ENCODE data around the gene PEAK1.

The PEAK1 gene

GRCh38 chr15:77416954-77417353 lies 3.0 kb downstream of the PEAK1 start:
- no peak for TF ChIP-seq GATA2 (IDR thresholded peaks at IDR 0.05; ENCODE audit: low read depth, low read length)

GRCh38 chr15:77416148-77416455 lies 3.8 kb downstream of the PEAK1 start:
- TF ChIP-seq GATA3 (IDR thresholded peaks at IDR 0.05; ENCODE audit: low read depth, low read length), result no peak
- no peak for TF ChIP-seq GATA2 (IDR thresholded peaks at IDR 0.05; ENCODE audit: low read depth, low read length)

DNA sequence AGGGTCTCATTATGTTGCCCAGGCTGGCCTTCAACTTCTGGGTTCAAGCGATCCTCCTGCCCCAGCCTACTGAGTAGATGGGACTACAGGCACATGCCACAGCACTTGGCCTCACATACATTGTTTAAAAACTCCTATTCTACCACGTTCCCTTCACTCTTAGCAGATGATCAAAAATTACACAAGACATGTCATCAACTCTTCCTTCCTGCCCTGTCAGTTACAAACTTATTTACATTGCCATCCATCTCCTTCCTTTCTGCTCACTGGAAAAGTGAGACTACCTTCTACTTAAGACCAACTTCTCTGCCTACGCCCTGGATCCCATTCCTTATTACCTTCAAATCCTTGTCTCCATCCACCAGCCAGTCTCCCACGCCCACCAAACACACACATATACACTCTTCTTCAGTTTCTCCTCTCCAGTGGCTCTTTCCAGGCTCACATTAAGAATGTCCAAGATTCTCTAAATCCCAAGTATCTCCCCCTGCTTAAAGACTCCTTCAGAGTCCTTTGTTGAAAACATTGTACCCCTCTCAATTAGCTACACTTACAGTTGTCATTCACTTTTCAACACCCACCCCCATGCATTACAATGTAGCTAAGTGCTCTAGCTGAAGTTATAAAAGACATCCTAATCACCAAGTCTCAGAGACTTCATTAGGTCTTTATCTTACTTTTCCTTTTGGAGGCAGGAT lies 4.3 kb downstream of the PEAK1 start:
- TF ChIP-seq GATA2 (IDR thresholded peaks at IDR 0.05; ENCODE audit: low read depth, low read length), result no peak
- no peak for TF ChIP-seq GATA3 (IDR thresholded peaks at IDR 0.05; ENCODE audit: low read depth, low read length)

DNA sequence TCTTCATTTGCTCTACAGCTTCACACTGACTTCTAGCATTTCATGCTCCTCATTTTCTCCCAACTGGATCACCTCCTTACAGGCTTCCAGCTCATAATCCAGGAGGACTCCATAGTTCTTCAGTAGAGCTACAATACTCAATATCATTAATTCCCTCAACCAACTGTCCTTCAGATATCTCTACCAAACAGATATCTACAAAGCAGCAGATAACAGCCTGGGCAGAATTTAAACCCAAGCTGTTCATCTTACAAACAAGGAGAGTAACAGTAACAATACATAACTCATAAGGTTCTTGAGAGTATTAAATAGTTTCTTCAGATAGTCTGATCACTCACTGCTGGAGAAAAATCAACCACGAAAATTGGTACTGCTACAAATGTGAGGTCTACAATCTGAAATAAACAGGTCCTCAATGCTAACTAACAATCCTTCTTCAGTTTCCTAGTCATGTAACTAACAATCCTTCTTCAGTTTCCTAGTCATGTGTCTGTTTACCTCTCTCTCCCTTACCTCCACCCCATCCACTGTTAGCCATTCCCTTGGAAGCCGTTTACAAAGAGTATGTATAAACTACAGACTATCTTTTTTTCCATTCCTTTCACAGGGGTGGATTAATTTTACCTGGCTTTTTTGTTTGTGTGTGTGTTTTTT lies 5.0 kb downstream of the PEAK1 start:
- TF ChIP-seq GATA3 (IDR thresholded peaks at IDR 0.05; ENCODE audit: low read depth, low read length), result no peak
- TF ChIP-seq GATA2 (IDR thresholded peaks at IDR 0.05; ENCODE audit: low read depth, low read length), result no peak

GRCh38 chr15:77413699-77414349 lies 6.1 kb downstream of the PEAK1 start:
- TF ChIP-seq GATA2 (IDR thresholded peaks at IDR 0.05; ENCODE audit: low read depth, low read length), result no peak
- TF ChIP-seq GATA3 (IDR thresholded peaks at IDR 0.05; ENCODE audit: low read depth, low read length), result no peak

GRCh38 chr15:77412972-77413698 lies 6.8 kb downstream of the PEAK1 start:
- no peak for TF ChIP-seq GATA3 (IDR thresholded peaks at IDR 0.05; ENCODE audit: low read depth, low read length)
- TF ChIP-seq GATA2 (IDR thresholded peaks at IDR 0.05; ENCODE audit: low read depth, low read length), result no peak

DNA sequence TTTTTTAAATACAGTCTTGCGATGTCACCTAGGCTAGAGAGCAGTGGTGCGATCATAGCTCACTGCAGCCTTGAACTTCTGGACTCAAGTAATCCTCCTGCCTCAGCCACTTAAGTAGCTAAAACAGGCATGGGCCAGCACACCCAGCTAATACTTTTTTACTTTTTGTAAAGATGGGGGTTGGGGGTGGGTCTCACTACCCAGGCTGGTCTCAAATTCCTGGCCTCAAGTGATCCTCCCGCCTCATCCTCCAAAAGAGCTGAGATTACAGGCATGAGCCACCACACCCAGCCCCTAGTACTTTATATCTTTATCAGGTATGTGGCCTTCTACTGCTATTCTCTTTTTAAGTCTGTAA lies 8.3 kb downstream of the PEAK1 start:
- TF ChIP-seq GATA2 (IDR thresholded peaks at IDR 0.05; ENCODE audit: low read depth, low read length), result no peak
- TF ChIP-seq GATA3 (IDR thresholded peaks at IDR 0.05; ENCODE audit: low read depth, low read length), result no peak

DNA sequence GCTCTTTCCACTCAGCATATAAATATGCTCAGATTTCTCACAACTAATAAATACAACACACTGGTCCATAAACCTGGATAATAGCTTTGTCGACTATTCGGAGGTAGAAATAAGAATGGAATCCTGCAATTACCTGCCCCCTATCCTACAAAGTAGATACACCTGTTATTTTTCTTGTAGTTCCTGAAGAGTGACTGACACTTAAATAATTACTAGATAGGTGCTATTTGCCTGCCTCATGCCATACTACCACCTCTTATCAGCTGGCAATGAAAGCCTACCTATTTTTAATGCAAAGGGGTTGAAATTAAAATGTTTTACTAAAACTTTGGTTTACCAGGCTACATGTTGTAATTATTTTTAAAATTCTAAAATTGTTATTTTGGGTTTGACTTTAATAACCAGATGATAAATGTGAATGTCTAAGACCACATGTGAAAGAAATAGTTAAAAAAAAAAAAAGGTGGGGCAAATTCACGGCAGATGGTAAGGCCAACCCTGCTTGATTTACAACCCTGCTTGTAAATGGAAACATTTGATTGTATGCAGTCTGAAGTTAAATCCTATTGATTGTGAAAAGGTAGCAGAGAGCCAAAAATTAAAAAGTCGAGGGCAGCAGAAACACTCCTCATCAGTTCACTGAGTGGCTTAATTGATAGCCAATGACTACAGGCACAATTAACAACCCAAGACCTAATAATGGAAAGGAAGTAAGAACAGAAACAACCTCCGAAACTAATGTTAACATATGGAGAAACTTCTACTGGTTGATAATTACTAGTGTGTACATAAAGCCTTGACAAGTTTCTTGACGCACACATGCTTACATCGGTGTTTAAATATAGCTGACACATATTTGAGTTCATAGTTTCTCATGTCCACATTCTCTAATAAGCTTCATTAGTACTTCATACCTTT lies 8.9 kb downstream of the PEAK1 start:
- TF ChIP-seq GATA3 (IDR thresholded peaks at IDR 0.05; ENCODE audit: low read depth, low read length), result no peak
- TF ChIP-seq GATA2 (IDR thresholded peaks at IDR 0.05; ENCODE audit: low read depth, low read length), result no peak

DNA sequence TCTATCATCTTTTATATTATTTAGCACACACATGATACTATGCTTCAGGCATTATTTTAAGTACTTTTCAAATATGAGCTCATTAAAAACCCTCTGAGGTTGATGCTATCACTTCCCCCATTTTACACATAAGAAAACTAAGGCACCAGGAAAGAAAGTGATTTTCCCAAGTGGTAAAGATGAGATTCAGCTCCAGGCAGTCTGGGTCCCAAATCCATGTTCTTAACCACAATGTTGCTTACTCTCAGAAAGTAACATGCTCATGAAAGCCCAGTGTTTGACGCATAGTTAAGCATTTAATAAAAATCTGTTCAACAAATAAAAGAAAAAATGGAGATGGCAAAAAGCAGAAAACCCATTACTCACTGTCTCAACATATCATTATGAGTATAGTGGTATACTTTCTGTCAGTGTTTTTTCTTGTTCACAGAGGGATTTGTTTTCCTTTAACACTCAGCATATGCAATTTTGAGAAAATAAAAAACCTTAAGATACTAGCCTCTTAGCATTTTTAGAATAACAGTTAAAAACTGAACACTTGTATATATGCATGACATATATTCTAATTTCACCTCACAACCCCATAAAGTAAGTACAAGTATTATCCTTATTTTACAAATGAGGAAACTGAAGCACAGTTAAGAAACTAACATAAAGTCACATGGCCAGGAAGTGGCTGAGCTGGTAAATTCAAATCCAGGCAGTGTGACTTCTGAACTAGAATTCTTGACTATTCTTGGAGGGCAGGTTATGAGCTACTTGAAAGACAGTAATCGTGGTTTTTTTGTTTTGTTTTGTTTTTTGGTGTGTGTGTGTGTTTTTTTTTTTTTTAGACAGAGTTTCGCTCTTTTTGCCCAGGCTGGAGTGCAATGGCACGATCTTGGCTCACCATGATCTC lies 10.4 kb downstream of the PEAK1 start:
- TF ChIP-seq GATA2 (IDR thresholded peaks at IDR 0.05; ENCODE audit: low read depth, low read length) (no peak), GATA3 (IDR thresholded peaks at IDR 0.05; ENCODE audit: low read depth, low read length) (no peak)

- TF ChIP-seq GATA3 (IDR thresholded peaks at IDR 0.05; ENCODE audit: low read depth, low read length) (no peak), GATA2 (IDR thresholded peaks at IDR 0.05; ENCODE audit: low read depth, low read length) (no peak)
Observed at GRCh38 chr15:77406846-77407245, 13.1 kb downstream of the PEAK1 start.

- TF ChIP-seq GATA3 (IDR thresholded peaks at IDR 0.05; ENCODE audit: low read depth, low read length) (no peak), GATA2 (IDR thresholded peaks at IDR 0.05; ENCODE audit: low read depth, low read length) (no peak)
Observed at GRCh38 chr15:77402740-77403379, 17.0 kb downstream of the PEAK1 start.

DNA sequence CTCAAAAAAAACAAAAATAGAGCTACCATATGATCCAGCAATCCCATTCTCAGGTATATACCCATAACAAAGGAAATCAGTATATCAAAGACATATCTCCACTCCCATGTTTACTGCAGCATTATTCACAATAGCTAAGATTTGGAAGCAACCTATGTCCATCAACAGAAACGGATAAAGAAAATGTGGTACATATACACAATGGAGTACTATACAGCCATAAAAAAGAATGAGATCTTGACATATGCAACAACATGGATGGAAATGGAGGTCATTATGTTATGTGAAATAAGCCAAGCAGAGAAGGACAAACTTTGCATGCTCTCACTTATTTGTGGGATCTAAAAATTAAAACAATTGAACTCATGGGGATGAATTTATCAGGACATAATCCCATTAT lies 19.6 kb downstream of the PEAK1 start:
- TF ChIP-seq GATA2 (IDR thresholded peaks at IDR 0.05; ENCODE audit: low read depth, low read length) (no peak), GATA3 (IDR thresholded peaks at IDR 0.05; ENCODE audit: low read depth, low read length) (no peak)

Data from SH-SY5Y (cell line).